GM12878 (cell line): ENCODE measurements around the gene TTYH3. TPM values are rescaled to one million over a fixed set of nuclear protein-coding genes. Genes with fewer than 3 reads are reported as not detected.
A peak's percentile ranks its signal among the peaks of the same experiment; 100 is the strongest.

Source experiments
- ATAC-seq: fragments of 200-7000 bp; cut with Tn5 transposase; 3 replicates; pipeline ENCODE4 v1.9.1; 2020; ENCODE audit warnings: mild to moderate bottlenecking, moderate library complexity
- BruUV-seq: library from RNA; stranded (reverse); fragments of 400-500 nt; replicated peaks from 2 replicates; lab custom pipeline; 2021; lab: Mats Ljungman, UMichigan
- CTCF ChIA-PET: fragments of 300-600 bp; sonication (Branson Sonifier 250); formaldehyde crosslinking; extraction: SDS; loops from one replicate; lab custom pipeline; 2021; ENCODE audit warnings: inconsistent platforms; lab: Yijun Ruan, JAX
- POLR2A ChIA-PET: fragments of 350-600 bp; formaldehyde crosslinking; extraction: SDS; loops from one replicate; lab custom pipeline; 2021; ENCODE audit warnings: inconsistent platforms; lab: Charles Lee
- RAD21 ChIA-PET: fragments of 300-600 bp; sonication (Branson Sonifier 250); formaldehyde crosslinking; loops from one replicate; lab custom pipeline; 2023; ENCODE audit warnings: antibody characterized with exemption; ENCODE audit not compliant: unreplicated experiment; lab: Charles Lee
- SMC1A ChIA-PET: fragments of 300-600 bp; sonication (Branson Sonifier 250); formaldehyde crosslinking; loops from one replicate; lab custom pipeline; 2023; ENCODE audit not compliant: unreplicated experiment, uncharacterized antibody; lab: Charles Lee
- DNase-seq: peaks from one replicate; pipeline ENCODE4 v3.0.0-alpha.2; 2011; ENCODE audit warnings: low read depth, low spot score
- FAIRE-seq: peaks from 3 replicates; lab custom pipeline; 2011; peaks lifted over from hg19 to GRCh38; lab: Jason Lieb, UNC
- H2AFZ ChIP-seq: 2 replicates; pipeline ENCODE4 v1.6.0; 2011; ENCODE audit warnings: low read depth, low read length, control low read depth; ENCODE audit not compliant: control insufficient read depth
- H3K27ac ChIP-seq: 2 replicates; pipeline ENCODE4 v1.5.1; 2011; ENCODE audit warnings: control low read depth; ENCODE audit not compliant: control insufficient read depth, insufficient read depth
- H3K27me3 ChIP-seq, 2 experiments: replicated peaks in 1 of 2; 2 replicates each; pipeline versions ENCODE4 v1.6.0 to v1.6.1; 2011; ENCODE audit warnings: low read length in 1 of 2; ENCODE audit not compliant: control insufficient read depth in 2 of 2, insufficient read depth in 2 of 2
- H3K36me3 ChIP-seq, 2 experiments: 2 replicates each; pipeline ENCODE4 v1.5.1; 2011; ENCODE audit warnings: low read length in 1 of 2; ENCODE audit not compliant: control insufficient read depth in 2 of 2, insufficient read depth in 2 of 2
- H3K4me1 ChIP-seq: 2 replicates; pipeline ENCODE4 v1.6.1; 2011; ENCODE audit warnings: mild to moderate bottlenecking, low read length, moderate library complexity, mixed read lengths; ENCODE audit not compliant: control insufficient read depth, insufficient read depth
- H3K4me2 ChIP-seq: 2 replicates; pipeline ENCODE4 v1.6.0; 2011; ENCODE audit warnings: control low read depth; ENCODE audit not compliant: control insufficient read depth, insufficient read depth
- H3K4me3 ChIP-seq: fragments of 200-600 bp; sonication (generic); 2 replicates; pipeline ENCODE4 v1.5.1; 2016
- H3K79me2 ChIP-seq: 2 replicates; pipeline ENCODE4 v1.6.0; 2011; ENCODE audit warnings: low read length; ENCODE audit not compliant: control insufficient read depth, insufficient read depth
- H3K9ac ChIP-seq: 2 replicates; pipeline ENCODE4 v1.8.0; 2011; ENCODE audit warnings: low read length, control low read depth, mixed read lengths; ENCODE audit not compliant: control insufficient read depth, insufficient read depth
- H3K9me3 ChIP-seq: replicated peaks from 3 replicates; pipeline ENCODE4 v1.5.1; 2011; ENCODE audit warnings: mild to moderate bottlenecking, low read length; ENCODE audit not compliant: control insufficient read depth, insufficient read depth
- H4K20me1 ChIP-seq: 2 replicates; pipeline ENCODE4 v1.6.0; 2011; ENCODE audit not compliant: control insufficient read depth, insufficient read depth
- BCLAF1 ChIP-seq: fragments of 450-650 bp; IDR thresholded peaks from 2 replicates; pipeline ENCODE4 v1.6.1; 2017; ENCODE audit warnings: antibody characterized with exemption, mild to moderate bottlenecking, moderate library complexity
- ESRRA ChIP-seq: IDR thresholded peaks from 2 replicates; pipeline ENCODE4 v1.6.1; 2012; ENCODE audit warnings: mild to moderate bottlenecking, low read length, improper control_type of control experiment
- NR2C1 ChIP-seq: fragments of 450-650 bp; IDR thresholded peaks from 2 replicates; pipeline ENCODE4 v1.6.1; 2017; ENCODE audit warnings: antibody characterized with exemption, mild to moderate bottlenecking, moderate library complexity
- NR2C2 ChIP-seq: IDR thresholded peaks from 2 replicates; pipeline ENCODE4 v1.6.1; 2011; ENCODE audit warnings: borderline replicate concordance, low read depth; ENCODE audit not compliant: control insufficient read depth, insufficient read length
- RCOR1 ChIP-seq: conservative IDR thresholded peaks from 2 replicates; pipeline ENCODE4 v1.6.1; 2012; ENCODE audit warnings: low read depth, low read length, improper control_type of control experiment
- RFX5 ChIP-seq: IDR thresholded peaks from 2 replicates; pipeline ENCODE4 v1.6.1; 2011; ENCODE audit warnings: low read depth, low read length, improper control_type of control experiment
- SP1 ChIP-seq: IDR thresholded peaks from one replicate; pipeline ENCODE4 v1.6.1; 2011; ENCODE audit warnings: low read depth, low read length
- SUZ12 ChIP-seq: fragments of 200-600 bp; sonication (generic); IDR thresholded peaks from one replicate; pipeline ENCODE4 v1.6.1; 2018; ENCODE audit warnings: antibody characterized with exemption, mild to moderate bottlenecking; ENCODE audit not compliant: unreplicated experiment
- TARDBP ChIP-seq: IDR thresholded peaks from 2 replicates; pipeline ENCODE4 v1.6.1; 2016; ENCODE audit warnings: borderline replicate concordance
- ZNF24 ChIP-seq: fragments of 450-650 bp; IDR thresholded peaks from 2 replicates; pipeline ENCODE4 v1.6.1; 2017; ENCODE audit warnings: antibody characterized with exemption, mild to moderate bottlenecking
- WGBS: methylation state at CpG from one replicate; pipeline ENCODE4 v1.1.6; 2016; ENCODE audit warnings: low lambda C conversion rate; ENCODE audit not compliant: insufficient replicate concordance, insufficient coverage; ENCODE audit errors: missing lambda C conversion rate; 5-methylcytosine and 5-hydroxymethylcytosine counted together
- in situ Hi-C: fragments of 300-500 bp; cut with MboI; formaldehyde crosslinking; loops from 9 replicates; pipeline ENCODE4 v1.14.3; 2018; ENCODE audit warnings: mixed read lengths
- intact Hi-C: fragments of 100-400 bp; cut with micrococcal nuclease; formaldehyde crosslinking; loops from one replicate; pipeline ENCODE4 v1.14.2; 2022; ENCODE audit not compliant: unreplicated experiment
- polyA plus RNA-seq, 11 experiments: library from polyadenylated mRNA; depleted of rRNA in 4 of 11; unstranded in 6 of 11; stranded (reverse) in 5 of 11; fragments of >200 nt; fragmentation: Nextera tagmentation in 4 of 11; fragmentation: Illumina TruSeq in 1 of 11; extraction: Ambion mirVana in 4 of 11; extraction: Trizol in 1 of 11; gene quantifications; 1 replicate in 1 of 11; 2 replicates in 10 of 11; pipeline versions ENCODE4 v1.2.1 to v1.2.3, GENCODE V29; 2011 to 2016; ENCODE audit warnings: inconsistent platforms in 2 of 11, missing spikeins in 2 of 11, low read depth in 1 of 11
- total RNA-seq, 4 experiments: library from RNA; depleted of rRNA in 3 of 4; stranded (reverse); fragments of >200 nt in 3 of 4; fragmentation: Illumina TruSeq in 1 of 4; extraction: Trizol in 1 of 4; gene quantifications; 2 replicates each; pipeline versions ENCODE4 v1.2.1 to v1.2.3, GENCODE V29; 2013 to 2021

The TTYH3 gene
- total and polyA plus RNA-seq, 10 of the 15 experiments (the other 5 are each of a cell fraction or from before 2014, with no cell fraction given), result 0.79 to 71.4 (median 10.5) TPM

- WGBS, result 66% methylated on average over 18 of the region's 18 CpGs
- Histone ChIP-seq H4K20me1 (no peaks in the 10 kb centered on the region), H3K4me2 (peak overlapping the region; percentile 92)
These were observed 12.9 kb downstream of the TTYH3 start for GRCh38 chr7:2644562-2645273.

More at GRCh38 chr7:2644562-2645273, 12.9 kb downstream of the TTYH3 start:
- Histone ChIP-seq H3K27ac (peak overlapping the region; percentile 67), H3K4me3 (no peak overlapping the region), H3K27me3 (no peaks in the 10 kb centered on the region), H3K36me3 (peaks cover 0 to 11% of the 10 kb centered on the region in 2 experiments; a peak in 3 of 4 replicates), H3K79me2 (peaks cover 7% of the 10 kb centered on the region), H2AFZ (peak overlapping the region; percentile 75), H3K9ac (peak overlapping the region; percentile 67), H3K9me3 (no peaks in the 10 kb centered on the region), H3K4me1 (peaks cover 30% of the 10 kb centered on the region)
- no TSS peak for BruUV-seq
- DNase-seq (no peak), FAIRE-seq (no peak), ATAC-seq (peak; percentile 37)
- intact Hi-C loops (no loop called here), in situ Hi-C loops (no loop called here)
- no peak for TF ChIP-seq NR2C2
- TF ChIP-seq ESRRA, result no peak
- TF ChIP-seq SP1, result no peak
- no peak for TF ChIP-seq RFX5
- no peak for TF ChIP-seq NR2C1
- TF ChIP-seq RCOR1, result no peak
- no peak for TF ChIP-seq ZNF24
- TF ChIP-seq BCLAF1, result no peak
- TF ChIP-seq SUZ12, result no peak
- no peak for TF ChIP-seq TARDBP
- ChIA-PET POLR2A (interaction anchor here (1.1 to 1.6 kb wide), 2 partner anchors 10 to 54 kb away, joined by 3 to 5 read pairs; no protein-coding TSS in a partner anchor), RAD21 (interaction anchor here (1.3 to 1.6 kb wide), 2 partner anchors 27 to 65 kb away, joined by 3 to 5 read pairs; no protein-coding TSS in a partner anchor), SMC1A (interaction anchor here (0.8 to 4.0 kb wide), 5 partner anchors 11 to 78 kb away, joined by 3 to 17 read pairs (median 3); partner anchors contain the start of gene TTYH3), CTCF (interaction anchor here (0.6 to 4.1 kb wide), 8 partner anchors 10 to 78 kb away, joined by 3 to 26 read pairs (median 4); no protein-coding TSS in a partner anchor)
